ELR (cell line): ENCODE data around the gene ALDH2.
"Not testable (repeated sequence)": the region's sequence is repeated elsewhere in the genome, so short reads cannot be mapped to it uniquely, and the experiment has no call there.

Experiments used
- DNase-seq: peaks from one replicate; pipeline ENCODE4 v3.0.0-alpha.2; 2015; ENCODE audit warnings: low read depth

The ALDH2 gene

DNA sequence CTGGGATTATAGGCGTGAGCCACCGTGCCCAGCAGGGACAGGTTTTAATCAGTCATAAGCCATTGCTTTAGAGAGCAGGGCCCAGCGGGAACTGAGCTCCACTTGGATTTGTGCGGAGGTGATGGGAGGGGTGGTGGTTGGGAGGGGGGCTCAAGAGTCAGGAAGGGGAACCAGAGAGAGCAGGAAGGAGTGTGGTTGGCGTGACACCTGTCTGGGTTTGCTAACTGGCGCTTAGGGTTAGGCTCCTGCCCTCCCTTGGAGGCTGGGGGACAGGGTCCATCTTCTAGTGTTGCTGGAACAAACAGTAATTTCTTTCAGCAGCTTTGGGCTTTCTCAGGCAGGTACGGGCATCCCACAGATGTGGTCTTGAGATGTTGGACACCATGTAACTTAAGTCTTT is 7.5 kb upstream of the ALDH2 start:
- no peak for DNase-seq

DNA sequence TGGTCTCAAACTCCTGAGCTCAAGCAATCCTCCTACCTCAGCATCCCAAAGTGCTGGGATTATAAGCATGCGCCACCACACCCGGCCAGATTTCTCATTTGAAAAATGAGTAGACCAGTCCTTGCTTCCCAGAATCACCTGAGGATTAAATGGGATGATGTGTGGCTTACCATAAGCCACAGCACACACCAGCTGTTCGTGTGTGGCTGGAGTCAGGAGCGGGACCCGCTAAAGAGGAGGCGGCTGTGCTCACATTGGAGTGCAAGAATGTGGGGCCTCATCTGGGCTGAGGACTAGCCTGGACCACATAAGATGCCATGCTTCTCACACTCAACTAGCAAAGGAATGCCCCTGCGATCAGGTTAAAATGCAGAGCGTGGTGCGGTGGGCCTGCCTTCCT is 6.7 kb upstream of the ALDH2 start:
- no peak for DNase-seq

DNA sequence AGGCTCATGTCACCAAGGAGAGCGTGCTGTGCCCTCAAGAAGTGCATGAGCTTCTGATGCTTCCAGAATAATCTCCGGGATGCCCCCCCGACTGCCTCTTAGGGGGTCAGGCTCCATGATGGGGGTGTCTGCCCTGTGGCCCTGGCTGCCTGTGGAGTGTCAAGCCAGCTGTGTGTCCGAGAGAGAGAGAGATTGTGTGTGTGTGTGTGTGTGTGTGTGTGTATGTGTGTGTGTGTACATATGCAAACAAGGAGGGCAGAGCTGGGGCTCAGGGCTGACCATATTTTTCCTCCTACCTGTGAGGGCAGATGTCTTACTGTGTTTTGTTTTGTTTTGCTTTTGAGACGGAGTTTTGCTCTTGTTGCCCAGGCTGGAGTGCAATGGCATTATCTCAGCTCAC is 5.6 kb upstream of the ALDH2 start:
- DNase-seq, result no peak

DNA sequence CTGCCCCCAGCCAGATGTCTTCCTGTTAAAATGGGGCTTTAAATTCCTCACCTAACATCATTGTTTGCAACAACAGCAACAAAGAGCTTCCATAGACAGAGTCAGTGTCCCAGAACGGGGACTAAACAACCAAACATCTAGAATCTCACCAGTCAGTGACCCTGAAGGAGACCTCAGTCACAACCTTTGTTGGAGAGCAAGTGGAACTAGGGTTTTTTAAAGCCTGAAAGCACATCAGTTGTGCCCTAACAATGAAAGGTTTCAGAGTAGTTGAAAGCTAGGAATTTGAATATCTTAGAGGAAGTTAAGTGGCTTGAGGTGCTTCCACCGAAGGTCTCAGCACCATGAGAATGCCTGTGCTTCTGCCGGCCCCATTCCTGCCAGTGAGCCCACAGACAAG is 5.0 kb upstream of the ALDH2 start:
- DNase-seq, result no peak

DNA sequence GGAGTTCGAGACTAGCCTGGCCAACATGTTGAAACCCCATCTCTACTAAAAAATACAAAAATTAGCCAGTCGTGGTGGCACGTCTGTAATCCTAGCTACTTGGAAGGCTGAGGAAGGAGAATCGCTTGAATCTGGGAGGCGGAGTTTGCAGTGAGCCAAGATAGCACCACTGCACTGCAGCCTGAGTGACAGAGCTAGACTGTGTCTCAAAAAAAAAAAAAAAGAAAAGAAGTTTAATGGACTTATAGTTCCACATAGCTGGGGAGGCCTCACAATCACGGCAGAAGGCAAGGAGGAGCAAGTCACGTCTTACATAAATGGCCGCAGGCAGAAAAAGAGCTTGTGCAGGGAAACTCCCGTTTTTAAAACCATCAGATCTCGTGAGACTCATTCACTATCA is 3.2 kb upstream of the ALDH2 start:
- not testable (repeated sequence) for DNase-seq

DNA sequence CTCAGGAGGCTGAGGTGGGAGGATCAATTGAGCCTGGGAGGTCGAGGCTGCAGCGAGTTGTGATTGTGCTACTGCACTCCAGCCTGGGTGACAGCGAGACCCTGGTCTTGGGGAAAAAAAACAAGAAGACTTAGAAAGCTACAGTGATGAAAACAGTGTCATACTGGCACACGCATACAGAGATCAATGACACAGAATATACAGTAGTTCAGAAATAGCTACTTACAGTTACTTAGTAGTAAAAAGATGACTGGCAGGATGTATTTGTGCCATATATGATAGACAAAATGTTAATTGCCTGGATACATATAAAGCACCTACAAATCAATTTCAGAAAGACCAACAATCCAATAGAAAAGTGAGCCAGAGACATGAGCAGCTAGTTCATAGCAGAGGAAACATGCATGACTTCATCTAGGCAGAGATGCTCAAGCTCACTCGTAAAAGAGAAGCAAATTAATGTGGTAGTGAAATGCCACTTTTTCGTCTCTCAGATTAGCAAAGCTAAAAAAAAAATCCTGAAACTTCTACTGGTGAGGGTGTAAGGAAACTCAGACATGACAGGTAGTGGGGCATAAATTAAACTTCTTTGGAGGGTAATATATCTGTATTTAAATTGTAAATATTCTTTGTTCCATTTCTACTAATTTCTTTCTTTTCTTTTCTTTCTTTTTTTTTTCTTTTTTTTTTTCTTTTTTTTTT is 2.5 kb upstream of the ALDH2 start:
- no peak for DNase-seq

DNA sequence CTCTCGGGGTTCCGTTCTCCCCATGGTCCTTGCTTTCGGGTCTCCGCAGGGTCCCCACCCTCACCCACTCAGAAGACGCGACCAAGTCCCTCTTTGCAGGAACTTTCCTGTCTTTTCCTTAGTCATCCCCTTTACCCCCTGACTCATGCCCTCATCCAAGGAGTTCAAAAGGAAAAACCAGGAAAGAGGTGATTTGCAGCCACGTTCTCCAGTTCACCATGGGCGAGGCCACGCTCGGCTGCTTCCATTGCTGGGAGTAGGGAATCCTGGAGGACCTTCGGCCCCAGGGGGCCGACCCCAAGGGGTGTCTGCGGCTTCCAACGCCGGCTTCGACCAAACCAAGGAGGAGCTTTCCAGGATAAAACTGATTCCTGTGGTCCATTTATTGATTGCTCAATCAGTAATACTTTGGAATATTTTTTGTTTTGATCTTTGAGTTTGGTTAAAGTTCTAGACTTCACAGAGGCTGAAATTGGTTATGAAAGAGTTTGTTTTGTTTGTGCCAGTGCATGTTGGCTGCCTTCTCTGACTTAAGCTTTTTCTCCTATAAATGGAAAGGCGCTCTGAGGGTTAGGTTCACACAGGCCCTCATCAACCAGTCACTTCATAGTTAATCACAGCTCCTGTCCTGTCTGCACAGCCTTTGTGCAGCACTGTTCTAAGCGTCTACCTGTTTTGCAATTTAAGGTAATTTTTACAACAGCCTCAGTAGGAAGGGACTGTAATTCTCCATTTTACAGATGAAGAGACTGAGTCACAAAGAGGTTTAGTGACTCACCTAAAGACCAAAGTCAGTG is 827 bp downstream of the ALDH2 start:
- peak; percentile 68 for DNase-seq

DNA sequence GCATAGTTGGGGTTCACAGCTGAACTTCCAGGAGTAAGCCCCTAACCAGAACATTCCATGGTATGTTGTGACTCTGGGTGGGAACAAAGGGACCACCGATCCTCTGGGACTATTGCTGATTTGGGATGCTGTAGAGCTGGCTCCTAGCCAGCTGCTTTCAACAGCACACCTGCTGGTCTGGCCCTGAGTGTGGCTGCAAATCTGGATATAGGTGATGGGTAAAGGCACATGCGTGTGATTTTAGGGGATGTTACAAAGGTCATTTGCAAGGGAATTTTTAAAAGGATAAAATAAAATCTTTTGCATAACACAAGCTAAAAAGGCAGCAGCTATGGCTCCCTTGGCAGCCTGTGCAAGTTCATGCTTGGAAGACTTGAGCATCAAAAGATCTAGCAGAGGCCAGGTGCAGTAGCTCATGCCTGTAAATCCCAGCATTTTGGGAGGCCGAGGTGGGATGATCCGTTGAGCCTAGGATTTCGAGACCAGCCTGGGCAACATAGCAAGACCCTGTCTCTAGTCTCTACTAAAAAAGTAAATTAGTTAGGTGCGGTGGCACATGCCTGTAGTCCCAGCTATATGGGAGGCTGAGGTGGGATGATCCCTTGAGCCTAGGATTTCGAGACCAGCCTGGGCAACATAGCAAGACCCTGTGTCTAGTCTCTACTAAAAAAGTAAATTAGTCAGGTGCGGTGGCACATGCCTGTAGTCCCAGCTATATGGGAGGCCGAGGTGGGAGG is 1.6 kb downstream of the ALDH2 start:
- DNase-seq, result no peak

DNA sequence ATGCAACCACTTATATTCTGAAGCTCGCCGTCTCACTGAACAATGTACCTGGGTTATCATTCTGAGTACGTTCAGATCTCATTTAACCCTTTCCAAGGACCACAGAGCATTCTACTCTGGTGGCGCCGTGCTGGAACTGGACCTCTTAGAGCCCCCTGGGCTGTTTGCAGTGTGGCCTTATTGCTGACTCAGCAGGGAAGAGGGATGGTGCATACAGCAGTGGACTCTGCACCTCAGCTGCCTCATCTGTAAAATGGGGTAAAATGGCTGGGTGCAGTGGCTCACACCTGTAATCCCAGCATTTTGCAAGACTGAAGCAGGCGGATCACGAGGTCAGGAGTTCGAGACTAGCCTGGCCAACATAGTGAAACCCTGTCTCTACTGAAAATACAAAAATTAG is 2.9 kb downstream of the ALDH2 start:
- no peak for DNase-seq

DNA sequence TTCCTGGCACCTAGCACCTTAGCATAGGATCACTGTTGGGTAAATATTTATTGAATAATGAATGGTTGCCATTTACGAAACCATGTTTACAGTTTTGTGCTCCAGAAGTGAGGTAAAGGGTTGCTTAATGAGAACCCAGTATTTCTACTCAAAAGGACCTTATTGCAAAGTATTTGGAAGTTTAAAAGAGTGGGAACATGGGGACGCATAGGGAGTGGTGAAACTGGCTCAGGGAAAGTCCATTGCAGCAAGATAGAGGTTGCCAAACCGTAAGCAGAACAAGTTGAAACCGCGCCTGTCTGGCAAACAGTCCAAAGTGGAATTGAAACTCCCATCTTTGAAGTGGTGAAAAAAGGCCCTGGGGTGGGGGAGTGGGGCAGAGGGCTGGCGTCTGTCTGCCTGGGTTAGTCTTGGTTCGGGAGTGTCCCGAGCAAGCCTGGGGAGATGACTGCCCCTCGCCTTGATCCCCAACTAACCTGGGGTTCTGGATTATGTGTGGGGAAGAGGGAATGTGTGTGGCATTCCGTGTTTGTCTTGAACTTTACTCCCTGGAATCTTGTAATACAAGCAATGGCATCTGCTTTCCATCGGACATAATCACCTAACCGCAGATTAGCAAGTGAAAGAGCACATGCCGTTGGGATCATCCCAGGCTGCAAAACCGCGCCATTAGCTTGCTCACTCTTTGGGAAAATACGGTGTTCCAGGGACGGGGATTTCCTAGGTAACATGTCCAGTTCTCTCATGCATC is 7.2 kb downstream of the ALDH2 start:
- DNase-seq, result peak; percentile 44

DNA sequence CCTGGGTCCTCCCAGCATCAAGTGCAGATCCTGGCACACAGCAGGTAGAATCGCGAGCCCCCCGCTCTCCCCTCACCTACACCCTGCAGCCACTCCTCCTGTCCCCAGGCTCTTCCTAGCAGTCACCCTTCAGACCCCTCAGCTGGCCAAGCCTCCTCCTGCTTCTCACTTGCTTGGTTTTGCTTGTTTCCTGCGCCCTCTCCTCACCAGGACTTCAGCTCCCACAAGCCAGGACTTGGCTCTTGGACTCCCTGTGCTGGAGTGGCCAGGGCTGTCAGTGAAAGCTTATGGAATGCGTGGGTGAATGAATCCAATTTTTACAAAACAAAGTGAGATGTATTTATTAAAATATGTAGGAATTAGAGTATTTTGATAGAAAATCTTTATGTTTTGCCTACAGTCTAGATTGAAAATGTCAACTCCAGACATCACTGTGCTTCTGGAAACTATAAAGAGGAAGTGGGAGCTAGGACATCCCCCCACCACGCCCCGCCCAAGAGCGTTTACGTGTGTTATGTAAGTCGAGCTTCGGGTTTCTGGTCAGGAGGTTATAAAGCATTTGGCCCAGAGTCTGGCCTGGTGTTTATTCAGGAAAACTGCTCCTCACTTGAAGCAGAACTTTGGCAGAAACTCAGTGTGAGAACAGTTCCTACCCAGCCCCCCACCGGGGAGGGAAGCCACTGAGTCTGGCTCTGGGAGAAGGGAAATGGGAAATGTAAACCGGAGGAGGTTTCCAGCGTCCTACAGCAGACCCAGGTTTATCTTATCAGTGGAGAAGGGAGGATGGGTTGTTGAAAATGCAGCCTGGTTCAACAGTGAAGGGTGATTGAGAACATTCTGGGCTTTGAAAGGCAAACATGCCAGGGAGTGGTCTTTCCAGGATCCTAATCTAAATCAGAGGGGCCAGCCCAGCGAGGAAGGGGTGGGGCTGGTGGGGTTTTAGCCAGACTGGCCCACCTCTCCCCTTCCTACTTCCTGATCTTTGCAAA is 8.8 kb downstream of the ALDH2 start:
- DNase-seq, result no peak

DNA sequence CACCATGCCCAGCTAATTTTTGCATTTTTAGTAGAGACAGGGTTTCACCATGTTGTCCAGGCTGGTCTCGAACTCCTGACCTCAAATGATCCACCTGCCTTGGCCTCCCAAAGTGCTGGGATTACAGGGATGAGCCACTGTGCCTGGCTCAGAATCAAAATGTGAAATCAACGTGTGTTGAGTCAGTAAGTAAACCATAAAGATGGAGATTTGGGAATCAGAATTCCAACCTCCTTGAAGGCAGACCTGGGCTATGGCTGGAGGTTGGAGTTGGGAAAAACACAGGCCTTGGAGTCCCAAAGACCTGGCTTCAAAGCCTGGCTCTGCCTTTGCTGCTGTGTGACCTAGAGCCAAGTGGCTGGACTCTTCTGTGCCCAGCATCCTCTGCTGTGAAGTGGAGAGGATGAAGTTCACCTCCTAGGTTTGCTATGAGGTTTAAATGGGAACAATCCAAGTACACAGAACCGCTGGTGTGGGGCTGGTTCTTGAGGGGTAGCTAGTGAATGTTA is 10.2 kb downstream of the ALDH2 start:
- no peak for DNase-seq

DNA sequence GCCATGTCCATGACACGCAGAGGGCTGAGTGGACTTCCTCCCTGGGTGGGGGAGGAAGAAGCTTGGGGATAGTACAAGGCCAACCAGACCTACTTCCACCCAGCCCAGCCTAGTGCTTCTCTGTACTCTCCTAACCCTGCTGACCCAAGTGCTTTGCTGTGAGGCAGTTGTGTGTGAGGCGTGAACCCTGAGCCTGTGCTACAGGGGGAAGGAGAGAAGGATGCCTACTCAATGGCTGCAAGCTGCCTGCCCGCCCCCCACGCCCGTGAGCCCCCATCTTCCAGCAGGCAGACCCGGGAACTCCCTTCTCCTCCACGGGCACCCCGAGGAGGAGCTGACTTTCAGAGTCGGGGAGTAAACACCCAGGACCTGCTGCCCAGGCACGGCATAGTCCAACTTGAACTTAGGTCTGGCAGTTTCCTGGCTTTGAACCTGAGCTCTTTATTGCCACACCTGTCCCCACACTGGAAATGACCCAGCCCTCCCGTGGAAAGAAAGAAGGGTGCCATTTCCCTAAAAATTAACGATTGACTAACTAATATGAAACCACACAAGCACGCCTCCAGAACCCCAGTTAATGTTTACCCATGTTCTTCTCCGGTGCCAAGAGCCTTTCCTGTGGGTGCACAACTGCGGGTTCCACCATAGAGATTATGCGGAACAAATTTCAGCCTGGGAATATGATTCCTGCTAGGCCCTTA is 10.8 kb downstream of the ALDH2 start:
- no peak for DNase-seq

DNA sequence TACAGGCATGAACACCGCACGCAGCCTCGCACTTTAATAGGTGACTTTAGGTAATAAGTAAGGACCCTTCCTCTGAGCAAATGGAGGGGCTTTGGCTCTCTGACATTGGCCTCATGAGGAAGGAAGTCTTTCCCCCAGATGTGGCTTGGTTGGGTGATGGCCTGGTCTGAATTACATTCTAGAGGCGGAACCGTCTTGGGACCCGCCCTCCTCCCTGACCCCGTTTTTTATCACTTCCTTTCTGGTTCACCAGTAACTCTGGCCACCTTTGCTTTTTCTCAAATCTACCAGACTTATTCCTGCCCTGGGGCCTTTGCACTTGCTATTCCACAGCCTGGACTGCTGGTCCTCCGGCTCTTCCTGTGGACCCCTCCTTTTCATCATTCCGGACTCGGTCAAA is 13.4 kb downstream of the ALDH2 start:
- DNase-seq, result no peak

DNA sequence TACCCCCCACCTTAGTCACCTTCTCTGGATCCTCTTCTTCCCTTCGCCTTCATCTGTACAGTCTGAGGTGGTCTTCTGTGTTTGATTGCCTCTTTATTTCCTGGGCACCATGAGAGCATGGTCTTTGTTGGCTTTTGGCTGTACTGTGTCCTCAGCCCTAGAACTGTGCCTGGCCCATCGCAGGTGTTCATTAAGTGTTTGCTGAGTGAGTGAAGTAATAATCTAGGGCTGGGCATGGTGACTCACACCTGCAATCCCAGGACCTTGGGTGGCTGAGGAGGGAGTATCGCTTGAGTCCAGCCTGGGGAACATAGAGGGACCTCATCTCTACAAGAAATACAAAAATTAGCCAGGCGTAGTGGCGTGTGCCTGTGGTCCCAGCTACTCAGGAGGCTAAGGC is 13.9 kb downstream of the ALDH2 start:
- no peak for DNase-seq

DNA sequence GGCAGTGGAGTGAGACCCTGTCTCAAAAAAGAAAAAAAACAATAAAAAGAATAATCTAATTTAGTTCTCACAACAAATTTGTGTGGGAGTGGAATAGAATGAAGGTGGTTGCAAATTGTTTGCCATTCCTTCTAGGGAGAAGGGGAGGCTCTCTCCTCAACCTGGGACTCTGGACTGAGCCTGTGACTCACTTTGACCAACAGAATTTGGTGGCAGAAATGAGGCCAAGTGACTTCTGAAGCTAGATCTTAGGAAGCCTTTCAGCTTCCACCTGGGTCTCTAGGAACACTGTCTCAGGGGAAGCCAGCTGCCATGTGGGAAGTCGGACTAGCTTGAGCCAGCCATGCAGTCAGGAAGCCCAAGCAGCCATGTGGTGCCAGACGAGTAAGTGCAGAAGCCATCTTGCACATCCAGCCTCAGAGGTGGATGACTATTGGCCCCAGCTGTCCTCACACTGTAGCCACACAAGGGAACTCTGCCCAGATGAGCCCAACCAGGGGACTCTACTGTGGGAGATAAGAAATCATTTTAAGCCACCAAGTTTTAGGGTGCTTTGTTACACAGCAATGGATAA is 14.4 kb downstream of the ALDH2 start:
- no peak for DNase-seq

DNA sequence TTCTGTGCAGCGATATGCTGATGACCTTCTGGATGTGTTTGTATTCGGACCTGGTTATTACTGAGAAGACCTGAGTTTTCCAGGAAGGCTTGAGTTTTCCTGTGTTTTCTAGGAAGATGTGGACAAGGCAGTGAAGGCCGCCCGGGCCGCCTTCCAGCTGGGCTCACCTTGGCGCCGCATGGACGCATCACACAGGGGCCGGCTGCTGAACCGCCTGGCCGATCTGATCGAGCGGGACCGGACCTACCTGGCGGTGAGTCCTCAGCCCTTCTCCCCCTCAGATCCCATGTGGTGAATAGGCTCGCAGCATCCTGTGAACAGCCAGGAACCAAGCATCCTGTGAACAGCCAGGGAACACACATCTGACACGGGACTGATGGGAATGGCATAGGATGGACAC is 16.3 kb downstream of the ALDH2 start:
- DNase-seq, result no peak

DNA sequence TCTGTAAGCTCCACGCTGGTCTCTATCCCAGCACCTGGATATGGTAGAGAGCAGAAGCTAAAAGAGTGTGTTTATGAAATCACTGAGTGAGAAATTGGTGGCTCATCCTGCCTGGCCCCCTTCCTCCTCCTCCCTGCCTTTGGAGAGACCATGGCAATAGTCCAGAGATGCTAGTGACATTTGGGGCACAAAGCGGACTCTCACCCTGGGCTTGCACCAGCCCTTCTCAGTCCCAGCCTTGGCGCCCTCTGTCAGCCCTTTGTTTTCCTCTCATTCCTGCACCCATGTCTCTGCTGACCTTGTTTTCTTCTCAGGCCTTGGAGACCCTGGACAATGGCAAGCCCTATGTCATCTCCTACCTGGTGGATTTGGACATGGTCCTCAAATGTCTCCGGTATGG is 18.2 kb downstream of the ALDH2 start:
- DNase-seq, result no peak

DNA sequence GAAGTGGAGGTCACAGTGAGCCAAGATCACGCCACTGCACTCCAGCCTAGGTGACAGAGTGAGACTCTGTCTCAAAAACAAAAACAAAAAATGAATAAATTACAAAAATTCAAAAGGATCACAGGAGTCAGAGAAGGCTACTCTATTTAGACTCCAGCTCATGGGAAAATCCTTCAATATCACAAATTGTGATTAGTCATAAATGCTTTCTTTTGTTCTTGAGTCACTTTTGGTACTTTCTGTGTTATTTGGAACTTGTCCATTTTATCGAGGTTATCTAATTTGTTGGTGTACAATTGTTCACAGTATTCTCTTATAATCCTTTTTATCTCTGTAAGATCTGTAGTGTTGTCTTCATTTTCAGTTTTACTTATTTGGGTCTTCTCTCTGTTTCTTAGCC is 18.9 kb downstream of the ALDH2 start:
- DNase-seq, result peak; percentile 48

DNA sequence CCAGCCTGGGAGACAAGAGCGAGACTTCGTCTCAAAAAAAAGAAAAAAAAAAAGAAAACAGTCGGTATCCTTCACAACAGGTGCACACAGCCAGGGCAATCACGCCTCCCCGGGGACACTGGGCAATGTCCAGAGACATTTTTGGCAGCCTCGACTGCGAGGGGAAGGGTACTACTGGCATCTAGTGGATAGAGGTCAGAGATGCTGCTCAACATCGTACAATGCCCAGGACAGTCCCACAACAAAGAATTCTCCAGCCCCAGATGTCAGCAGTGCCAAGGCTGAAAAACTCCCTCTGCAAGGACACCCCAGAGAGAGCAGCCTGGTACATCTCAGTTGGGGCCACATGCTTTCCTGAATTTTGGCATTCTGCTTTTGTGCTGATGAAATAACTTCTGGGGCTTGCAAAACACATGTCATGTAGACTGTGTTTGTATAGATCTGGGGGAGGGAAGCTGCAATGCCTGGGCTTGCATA is 21.5 kb downstream of the ALDH2 start:
- no peak for DNase-seq
